ENCODE measurements around the gene HTRA3. TPM values are rescaled to one million over a fixed set of nuclear protein-coding genes. Genes with fewer than 3 reads are reported as not detected.

Gene HTRA3
- total RNA-seq, 4 donors from 2014 or later: 56.1 to 82.2 (median 67.2) TPM

DNA sequence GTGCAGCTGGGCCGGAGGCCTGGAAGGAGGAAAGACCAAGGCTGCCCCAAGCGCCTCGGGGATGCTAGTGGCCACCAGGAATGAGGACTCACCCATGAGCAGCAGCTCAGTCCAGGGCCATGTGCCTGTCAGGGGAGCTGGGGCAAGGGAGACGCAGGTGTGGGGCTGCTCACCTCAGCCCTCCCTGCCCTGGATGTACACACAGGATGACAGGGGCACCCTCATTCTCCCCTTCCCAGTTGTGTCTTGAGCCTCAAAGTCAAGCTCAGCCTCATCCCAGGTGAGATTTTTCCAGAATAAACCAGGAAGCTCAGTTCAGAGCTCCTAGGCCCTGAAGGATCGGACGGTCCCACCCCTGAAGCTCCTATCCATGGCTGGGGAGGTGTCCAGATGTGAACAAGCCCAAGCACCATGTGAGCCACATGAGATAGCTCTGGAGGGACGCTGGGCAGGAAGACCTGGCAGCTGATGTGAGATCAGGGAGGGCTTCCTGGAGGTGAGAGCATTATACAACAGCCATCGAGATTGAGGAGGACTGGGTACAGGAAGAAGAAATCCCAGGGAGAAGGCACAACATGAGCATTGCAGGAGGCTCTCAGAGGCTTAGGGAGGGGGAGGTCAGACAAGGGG is 23.0 kb downstream of the HTRA3 start:
- H3K36me3 ChIP-seq: peaks cover 7 to 71% (median 55%) of the 10 kb centered on the region in 4 donors
- no peak overlapping the region for H3K4me3 ChIP-seq
- TF ChIP-seq POLR2AphosphoS5 (IDR thresholded peaks at IDR 0.05): no peak
- TF ChIP-seq, protein P1, sequence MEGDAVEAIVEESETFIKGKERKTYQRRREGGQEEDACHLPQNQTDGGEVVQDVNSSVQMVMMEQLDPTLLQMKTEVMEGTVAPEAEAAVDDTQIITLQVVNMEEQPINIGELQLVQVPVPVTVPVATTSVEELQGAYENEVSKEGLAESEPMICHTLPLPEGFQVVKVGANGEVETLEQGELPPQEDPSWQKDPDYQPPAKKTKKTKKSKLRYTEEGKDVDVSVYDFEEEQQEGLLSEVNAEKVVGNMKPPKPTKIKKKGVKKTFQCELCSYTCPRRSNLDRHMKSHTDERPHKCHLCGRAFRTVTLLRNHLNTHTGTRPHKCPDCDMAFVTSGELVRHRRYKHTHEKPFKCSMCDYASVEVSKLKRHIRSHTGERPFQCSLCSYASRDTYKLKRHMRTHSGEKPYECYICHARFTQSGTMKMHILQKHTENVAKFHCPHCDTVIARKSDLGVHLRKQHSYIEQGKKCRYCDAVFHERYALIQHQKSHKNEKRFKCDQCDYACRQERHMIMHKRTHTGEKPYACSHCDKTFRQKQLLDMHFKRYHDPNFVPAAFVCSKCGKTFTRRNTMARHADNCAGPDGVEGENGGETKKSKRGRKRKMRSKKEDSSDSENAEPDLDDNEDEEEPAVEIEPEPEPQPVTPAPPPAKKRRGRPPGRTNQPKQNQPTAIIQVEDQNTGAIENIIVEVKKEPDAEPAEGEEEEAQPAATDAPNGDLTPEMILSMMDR (IDR thresholded peaks at IDR 0.05): no peak
- DNase-seq (ENCODE audit: extremely low spot score): no peak
- 82% methylated on average over 7 of the region's 8 CpGs for WGBS
- intact Hi-C loops (cut with DNase I): no loop called here
- H3K9me3 ChIP-seq: no peaks in the 10 kb centered on the region
- no peaks in the 10 kb centered on the region for H3K27me3 ChIP-seq
- no peak overlapping the region for H3K27ac ChIP-seq (replicated peaks in 1 of 4)
- H3K4me1 ChIP-seq: no peaks in the 10 kb centered on the region

DNA sequence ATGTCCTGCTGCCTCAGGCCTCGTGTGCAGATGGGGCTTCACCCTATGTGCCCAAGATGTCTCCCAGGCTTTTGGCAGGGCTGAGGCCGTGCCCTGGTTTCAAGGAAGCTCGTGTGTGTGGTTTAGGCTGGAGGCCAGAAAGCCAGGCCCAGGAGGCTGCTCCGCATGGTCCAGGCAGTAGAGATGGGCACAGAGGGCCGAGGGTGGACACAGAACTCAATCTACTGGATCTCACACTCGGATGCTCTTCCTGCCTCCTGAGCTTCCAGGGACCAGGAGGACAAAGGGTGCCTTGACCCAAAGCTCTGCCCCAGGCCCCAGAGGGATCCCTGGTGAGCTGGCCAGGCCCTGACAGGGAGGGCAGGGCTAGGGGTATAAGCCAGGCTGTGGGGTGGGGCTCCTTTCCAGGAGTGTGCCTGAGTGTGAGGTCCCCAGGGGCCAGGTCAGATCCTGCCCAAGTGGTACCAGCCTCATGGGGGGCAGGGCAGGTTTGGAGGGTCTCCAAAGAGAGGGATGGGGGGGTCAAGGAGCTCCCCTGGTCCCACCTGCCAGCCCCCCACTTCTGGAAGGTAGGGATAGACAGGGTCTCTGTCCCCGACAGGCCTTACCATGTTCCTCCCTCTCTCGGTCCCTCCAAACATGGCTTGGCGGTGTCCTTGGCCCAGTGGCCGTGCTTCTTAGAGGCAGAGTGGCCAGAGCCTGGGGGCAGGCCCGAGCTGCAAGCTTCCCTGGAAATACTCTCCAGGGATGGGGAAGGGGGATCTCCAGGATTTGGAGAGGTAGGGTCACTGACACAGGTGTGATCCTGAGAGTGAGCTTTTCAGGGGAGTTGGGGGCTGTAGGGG is 23.8 kb downstream of the HTRA3 start:
- Histone ChIP-seq H3K4me1 (no peaks in the 10 kb centered on the region), H3K27ac (replicated peaks in 1 of 4) (no peak overlapping the region), H3K4me3 (no peak overlapping the region), H3K36me3 (peaks cover 7 to 69% (median 55%) of the 10 kb centered on the region in 4 donors), H3K9me3 (no peaks in the 10 kb centered on the region), H3K27me3 (no peaks in the 10 kb centered on the region)
- TF ChIP-seq EP300 (IDR thresholded peaks at IDR 0.05): no peak
- TF ChIP-seq POLR2A (IDR thresholded peaks at IDR 0.05; ENCODE audit: low read depth): no peak
- TF ChIP-seq, protein P1 (IDR thresholded peaks at IDR 0.05): no peak
- no peak for TF ChIP-seq POLR2AphosphoS5 (IDR thresholded peaks at IDR 0.05)
- DNase-seq (ENCODE audit: extremely low spot score): no peak
- intact Hi-C loops (cut with DNase I): no loop called here
- 79% methylated on average over 9 of the region's 11 CpGs for WGBS

DNA sequence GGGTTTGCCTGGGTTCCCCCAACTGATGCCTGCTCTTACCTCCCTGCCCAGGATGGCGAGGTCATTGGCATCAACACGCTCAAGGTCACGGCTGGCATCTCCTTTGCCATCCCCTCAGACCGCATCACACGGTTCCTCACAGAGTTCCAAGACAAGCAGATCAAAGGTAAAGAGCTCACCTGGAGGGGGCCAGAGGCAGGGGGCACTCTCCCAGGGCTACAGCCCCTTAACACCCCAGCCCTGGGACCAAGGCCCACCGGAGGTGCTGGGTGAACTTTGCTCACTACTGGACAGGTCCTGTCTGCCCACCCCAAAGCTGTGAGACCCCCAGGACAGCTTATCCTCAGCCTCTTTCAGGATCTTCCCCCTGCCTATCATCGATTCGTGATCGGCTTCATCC is 24.5 kb downstream of the HTRA3 start:
- no peak for DNase-seq (ENCODE audit: extremely low spot score)
- Histone ChIP-seq H3K36me3 (peaks cover 7 to 69% (median 54%) of the 10 kb centered on the region in 4 donors), H3K4me3 (no peak overlapping the region), H3K4me1 (no peaks in the 10 kb centered on the region), H3K27ac (replicated peaks in 1 of 4) (no peak overlapping the region), H3K9me3 (no peaks in the 10 kb centered on the region), H3K27me3 (no peaks in the 10 kb centered on the region)
- no peak for TF ChIP-seq EP300 (IDR thresholded peaks at IDR 0.05)
- TF ChIP-seq POLR2A (IDR thresholded peaks at IDR 0.05; ENCODE audit: low read depth): no peak
- TF ChIP-seq POLR2AphosphoS5 (IDR thresholded peaks at IDR 0.05): no peak
- TF ChIP-seq, protein P1 (IDR thresholded peaks at IDR 0.05): no peak
- intact Hi-C loops (cut with DNase I): no loop called here
- WGBS: 97% methylated on average over 9 of the region's 9 CpGs

DNA sequence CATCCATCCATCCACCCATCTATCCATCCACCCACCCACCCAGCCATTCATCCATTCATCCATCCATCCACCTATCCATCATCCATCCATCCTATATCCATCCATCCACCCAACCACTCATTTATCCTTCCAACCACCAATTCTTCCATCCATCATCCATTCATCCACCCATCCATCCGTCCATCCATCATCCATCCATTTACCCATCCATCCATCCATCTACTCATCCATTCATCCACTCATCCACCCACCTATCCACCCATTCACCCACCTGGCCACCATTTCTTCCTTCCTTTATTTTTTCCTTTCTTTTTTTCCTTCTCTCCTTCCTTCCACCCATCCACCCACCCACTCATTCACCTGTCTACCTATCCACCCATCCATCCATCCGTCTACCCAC is 25.2 kb downstream of the HTRA3 start:
- no peak overlapping the region for H3K4me3 ChIP-seq
- no peaks in the 10 kb centered on the region for H3K9me3 ChIP-seq
- no peaks in the 10 kb centered on the region for H3K4me1 ChIP-seq
- TF ChIP-seq EP300 (IDR thresholded peaks at IDR 0.05) (no peak), POLR2AphosphoS5 (IDR thresholded peaks at IDR 0.05) (no peak), POLR2A (IDR thresholded peaks at IDR 0.05; ENCODE audit: low read depth) (no peak)
- TF ChIP-seq, protein P1 (IDR thresholded peaks at IDR 0.05): no peak
- H3K27me3 ChIP-seq: no peaks in the 10 kb centered on the region
- DNase-seq (ENCODE audit: extremely low spot score): no peak
- intact Hi-C loops (cut with DNase I): no loop called here
- H3K27ac ChIP-seq (replicated peaks in 1 of 4): no peak overlapping the region
- WGBS: 87% methylated on average over 2 of the region's 2 CpGs
- peaks cover 7 to 69% (median 51%) of the 10 kb centered on the region in 4 donors for H3K36me3 ChIP-seq

All from esophagus muscularis mucosa (tissue), 4 donors.